NB4 (cell line): ENCODE results near the gene TBC1D4.
A peak's percentile ranks its signal among the peaks of the same experiment; 100 is the strongest.

ENCODE experiments used
- DNase-seq: peaks from one replicate; pipeline ENCODE4 v3.0.0; 2010; ENCODE audit warnings: low read depth
- H3K4me3 ChIP-seq: one replicate; pipeline ENCODE4 v1.5.1; 2011; ENCODE audit warnings: mild to moderate bottlenecking, low read depth, low read length, moderate library complexity
- CTCF ChIP-seq: IDR thresholded peaks from one replicate; pipeline ENCODE4 v1.5.1; 2012; ENCODE audit warnings: low read depth, low read length
- MYC ChIP-seq: IDR thresholded peaks from 2 replicates; pipeline ENCODE4 v1.6.1; 2011; ENCODE audit warnings: low read depth, low read length
- POLR2A ChIP-seq: IDR thresholded peaks from 2 replicates; pipeline ENCODE4 v1.6.1; 2011; ENCODE audit warnings: mild to moderate bottlenecking; ENCODE audit not compliant: insufficient read length; ENCODE audit errors: extremely low read depth
- TF ChIP-seq, protein P1 (sequence below): IDR thresholded peaks from 2 replicates; pipeline ENCODE4 v1.6.1; 2011; ENCODE audit warnings: low read depth, low read length

The TBC1D4 gene

GRCh38 chr13:75415694-75416093 lies 66.3 kb downstream of the TBC1D4 start:
- TF ChIP-seq POLR2A (no peak), MYC (peak; percentile 62; the same call in 1 of the 2 replicates)
- TF ChIP-seq, protein P1, sequence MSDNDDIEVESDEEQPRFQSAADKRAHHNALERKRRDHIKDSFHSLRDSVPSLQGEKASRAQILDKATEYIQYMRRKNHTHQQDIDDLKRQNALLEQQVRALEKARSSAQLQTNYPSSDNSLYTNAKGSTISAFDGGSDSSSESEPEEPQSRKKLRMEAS, result 0 out of 2 replicates have a peak, but pooled peaks have one; percentile 25
- H3K4me3 ChIP-seq, result no peak overlapping the region
- peak; percentile 73 for DNase-seq

- DNase-seq, result no peak
- TF ChIP-seq CTCF, result no peak
- TF ChIP-seq, protein P1, result no peak
- no peak for TF ChIP-seq POLR2A
- no peak for TF ChIP-seq MYC
- no peak overlapping the region for H3K4me3 ChIP-seq
These were observed 66.8 kb downstream of the TBC1D4 start for GRCh38 chr13:75415171-75415570.

GRCh38 chr13:75414036-75414827 lies 67.7 kb downstream of the TBC1D4 start:
- no peak overlapping the region for H3K4me3 ChIP-seq
- no peak for DNase-seq
- TF ChIP-seq, protein P1, result no peak
- TF ChIP-seq MYC (no peak), CTCF (no peak), POLR2A (no peak)

DNA sequence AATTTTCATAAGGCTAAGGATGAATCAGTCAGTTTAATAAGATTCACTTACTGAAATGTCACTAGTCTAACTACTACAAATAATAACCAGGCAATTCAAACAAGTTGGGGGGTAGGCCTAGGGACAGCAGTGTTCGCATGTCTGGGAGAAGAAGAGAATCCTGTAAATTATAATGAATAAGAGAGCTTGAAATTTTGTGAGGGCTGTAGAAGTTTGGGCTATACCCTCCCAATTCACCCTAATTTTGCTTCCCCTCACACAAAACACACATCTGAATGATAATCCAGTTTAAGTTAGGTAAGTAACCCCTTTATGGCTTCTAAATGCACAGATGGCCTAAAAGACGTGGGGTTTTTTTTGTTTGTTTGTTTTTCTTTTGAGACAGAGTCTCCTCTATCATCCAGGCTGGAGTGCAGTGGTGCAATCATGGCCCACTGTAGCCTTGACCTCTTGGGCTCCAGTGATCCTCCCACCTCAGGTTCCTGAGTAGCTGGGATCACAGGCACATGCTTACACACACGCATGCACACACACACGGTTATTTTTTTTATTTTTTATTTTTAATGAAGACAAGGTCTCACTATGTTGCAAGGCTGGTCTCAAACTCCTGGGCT lies 69.9 kb downstream of the TBC1D4 start:
- no peak for DNase-seq
- no peak for TF ChIP-seq POLR2A
- H3K4me3 ChIP-seq, result no peak overlapping the region

DNA sequence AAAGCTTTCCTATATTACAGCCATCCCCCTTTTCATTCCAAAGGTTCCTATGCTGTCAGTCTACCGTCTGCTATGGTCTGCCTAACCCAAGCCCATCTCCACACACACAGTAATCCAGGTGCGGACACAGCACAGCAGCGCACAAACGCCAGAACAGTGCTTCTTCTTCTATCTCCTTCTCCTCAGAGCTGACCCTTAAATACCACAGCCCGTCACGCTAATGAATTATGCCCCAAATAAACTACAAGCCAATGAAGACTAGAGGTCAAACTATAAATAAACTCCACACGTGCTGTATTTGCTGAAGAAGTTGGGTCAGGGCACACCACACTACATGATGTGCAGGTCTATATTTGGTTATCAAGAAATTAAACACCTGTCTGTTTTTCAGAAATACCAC lies 71.8 kb downstream of the TBC1D4 start:
- no peak for TF ChIP-seq CTCF
- TF ChIP-seq POLR2A, result no peak
- TF ChIP-seq, protein P1, result no peak
- no peak for DNase-seq
- H3K4me3 ChIP-seq, result no peak overlapping the region

DNA sequence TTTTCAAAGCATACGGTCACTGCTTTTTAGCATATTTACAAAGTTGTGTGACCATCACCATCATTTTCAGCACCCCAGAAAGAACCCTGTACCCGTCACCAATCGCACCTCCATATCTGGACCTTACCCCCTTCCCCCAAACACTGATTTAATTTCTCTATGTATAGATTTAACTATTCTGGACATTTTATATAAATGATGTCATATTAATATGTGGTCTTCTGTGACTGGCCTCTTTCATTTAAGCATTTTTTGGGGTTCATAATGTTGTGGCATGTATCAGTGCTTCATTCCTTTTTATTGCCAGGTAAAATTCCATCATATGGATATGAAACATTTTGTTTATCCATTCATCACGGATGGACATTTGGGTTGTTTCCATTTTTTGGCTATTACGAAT lies 74.0 kb downstream of the TBC1D4 start:
- no peak for TF ChIP-seq POLR2A
- TF ChIP-seq MYC, result no peak
- TF ChIP-seq, protein P1, result no peak
- no peak for TF ChIP-seq CTCF
- no peak for DNase-seq
- H3K4me3 ChIP-seq, result no peak overlapping the region
